HepG2 (cell line): ENCODE data around the gene CDKN2C. TPM values are rescaled to one million over a fixed set of nuclear protein-coding genes. Genes with fewer than 3 reads are reported as not detected.

Source experiments
- ARNT ChIP-seq: fragments of 450-650 bp; IDR thresholded peaks from 2 replicates; pipeline ENCODE4 v1.6.1; 2017
- CBX1 ChIP-seq: IDR thresholded peaks from one replicate; pipeline ENCODE4 v1.6.1; 2016; ENCODE audit warnings: antibody characterized with exemption, low read depth
- IRF2 ChIP-seq: IDR thresholded peaks from 2 replicates; pipeline ENCODE4 v1.6.1; 2018; ENCODE audit warnings: missing genetic modification reagents, missing compliant biosample characterization
- SETDB1 ChIP-seq: sonication (generic); formaldehyde crosslinking; IDR thresholded peaks from 2 replicates; pipeline ENCODE4 v1.5.1; 2020; ENCODE audit warnings: missing genetic modification reagents, mild to moderate bottlenecking, borderline replicate concordance
- SP140L ChIP-seq: sonication (generic); formaldehyde crosslinking; IDR thresholded peaks from 2 replicates; pipeline ENCODE4 v1.4.0; 2020; ENCODE audit warnings: missing genetic modification reagents, borderline replicate concordance
- STAT5B ChIP-seq: sonication (generic); formaldehyde crosslinking; IDR thresholded peaks from 2 replicates; pipeline ENCODE4 v1.4.0; 2020; ENCODE audit warnings: missing genetic modification reagents
- ZNF335 ChIP-seq: sonication (generic); formaldehyde crosslinking; IDR thresholded peaks from 2 replicates; pipeline ENCODE4 v1.4.0; 2020; ENCODE audit warnings: missing genetic modification reagents
- ZNF549 ChIP-seq: sonication (generic); formaldehyde crosslinking; IDR thresholded peaks from 2 replicates; pipeline ENCODE4 v1.5.0; 2020; ENCODE audit warnings: missing genetic modification reagents
- ZNF777 ChIP-seq: sonication (generic); formaldehyde crosslinking; IDR thresholded peaks from 2 replicates; pipeline ENCODE4 v1.4.0; 2020; ENCODE audit warnings: missing genetic modification reagents
- ZSCAN12 ChIP-seq: sonication (generic); formaldehyde crosslinking; IDR thresholded peaks from 2 replicates; pipeline ENCODE4 v1.9.0; 2021; ENCODE audit warnings: mild to moderate bottlenecking, missing genetic modification reagents
- ZSCAN22 ChIP-seq: sonication (generic); formaldehyde crosslinking; IDR thresholded peaks from 2 replicates; pipeline ENCODE4 v1.4.0; 2020; ENCODE audit warnings: mild to moderate bottlenecking, missing genetic modification reagents
- polyA plus RNA-seq, 8 experiments: library from polyadenylated mRNA; depleted of rRNA in 3 of 8; stranded (reverse) in 7 of 8; unstranded in 1 of 8; fragments of >200 nt; fragmentation: Illumina TruSeq in 4 of 8; extraction: Trizol in 4 of 8; gene quantifications; 2 replicates each; pipeline versions ENCODE4 v1.2.1 to v1.2.3, GENCODE V29; 2011 to 2016; ENCODE audit warnings: low read depth in 4 of 8, missing spikeins in 1 of 8, mixed read lengths in 1 of 8; ENCODE audit not compliant: insufficient read depth in 1 of 8
- total RNA-seq, 5 experiments: library from RNA; depleted of rRNA; stranded (reverse); fragments of >200 nt; fragmentation: Illumina TruSeq; extraction: Trizol; gene quantifications; 2 replicates each; pipeline ENCODE4 v1.2.3, GENCODE V29; 2016; ENCODE audit warnings: low read depth in 1 of 5
- TF ChIP-seq, protein P1 (sequence below): sonication (generic); formaldehyde crosslinking; IDR thresholded peaks from 2 replicates; pipeline ENCODE4 v1.4.0; 2020; ENCODE audit warnings: mild to moderate bottlenecking, missing genetic modification reagents
- TF ChIP-seq, protein P2 (sequence below): sonication (generic); formaldehyde crosslinking; conservative IDR thresholded peaks from 2 replicates; pipeline ENCODE4 v1.8.1; 2023; ENCODE audit warnings: missing genetic modification reagents
- TF ChIP-seq, protein P3 (sequence below): IDR thresholded peaks from 2 replicates; pipeline ENCODE4 v1.6.1; 2018; ENCODE audit warnings: missing genetic modification reagents, mild to moderate bottlenecking, missing compliant biosample characterization
- TF ChIP-seq, protein P4 (sequence below): sonication (generic); formaldehyde crosslinking; IDR thresholded peaks from 2 replicates; pipeline ENCODE4 v1.4.0; 2020; ENCODE audit warnings: missing genetic modification reagents
- TF ChIP-seq, protein P5 (sequence below): sonication (generic); formaldehyde crosslinking; IDR thresholded peaks from 2 replicates; pipeline ENCODE4 v1.8.0; 2022; ENCODE audit warnings: missing genetic modification reagents, mild to moderate bottlenecking, moderate library complexity, borderline replicate concordance
- TF ChIP-seq, protein P6 (sequence below): sonication (generic); formaldehyde crosslinking; IDR thresholded peaks from 2 replicates; pipeline ENCODE4 v1.8.1; 2023; ENCODE audit warnings: mild to moderate bottlenecking, moderate library complexity, missing genetic modification reagents

CDKN2C gene
- total and polyA plus RNA-seq, 2 of the 13 experiments (the other 11 are each of a cell fraction or from before 2014, with no cell fraction given): 7.8 to 13.7 TPM

DNA sequence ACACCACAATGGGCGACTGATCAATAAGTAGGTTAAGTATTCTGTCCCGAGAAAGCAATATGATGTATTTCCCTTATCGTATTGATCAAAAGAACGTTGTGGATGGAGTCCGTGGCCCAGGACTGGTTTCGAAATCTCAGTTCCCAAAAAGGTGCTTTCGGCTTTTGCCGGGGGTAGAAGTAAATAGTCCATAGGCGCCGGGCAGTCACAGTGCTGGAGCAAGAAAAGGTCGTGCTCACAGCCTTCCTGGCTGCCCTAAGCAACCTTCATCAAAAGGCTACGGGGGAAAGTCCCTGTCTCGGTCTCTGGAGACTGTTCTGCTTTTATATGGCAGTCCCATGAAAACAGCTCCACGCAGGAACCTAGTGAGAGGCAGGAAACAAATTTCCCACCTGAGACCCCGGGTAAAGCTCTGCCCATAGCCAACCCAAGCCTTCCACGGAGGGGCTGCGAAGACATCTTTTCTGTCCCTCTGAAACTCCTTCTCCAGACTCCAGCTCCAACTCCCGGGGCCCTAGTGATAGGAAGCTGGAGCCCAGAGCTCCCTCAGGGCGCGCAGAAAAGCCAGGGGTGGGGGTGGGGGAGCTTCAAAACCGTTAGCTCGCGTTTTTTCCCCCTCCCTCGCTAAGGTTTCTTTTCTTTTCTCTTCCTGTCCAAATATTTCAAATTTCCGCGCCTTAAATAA, 7.0 kb downstream of the CDKN2C start (continued):
- TF ChIP-seq, protein P1, sequence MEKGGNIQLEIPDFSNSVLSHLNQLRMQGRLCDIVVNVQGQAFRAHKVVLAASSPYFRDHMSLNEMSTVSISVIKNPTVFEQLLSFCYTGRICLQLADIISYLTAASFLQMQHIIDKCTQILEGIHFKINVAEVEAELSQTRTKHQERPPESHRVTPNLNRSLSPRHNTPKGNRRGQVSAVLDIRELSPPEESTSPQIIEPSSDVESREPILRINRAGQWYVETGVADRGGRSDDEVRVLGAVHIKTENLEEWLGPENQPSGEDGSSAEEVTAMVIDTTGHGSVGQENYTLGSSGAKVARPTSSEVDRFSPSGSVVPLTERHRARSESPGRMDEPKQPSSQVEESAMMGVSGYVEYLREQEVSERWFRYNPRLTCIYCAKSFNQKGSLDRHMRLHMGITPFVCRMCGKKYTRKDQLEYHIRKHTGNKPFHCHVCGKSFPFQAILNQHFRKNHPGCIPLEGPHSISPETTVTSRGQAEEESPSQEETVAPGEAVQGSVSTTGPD: no peak
- no peak for TF ChIP-seq ZNF549
- no peak for TF ChIP-seq ARNT
- no peak for TF ChIP-seq IRF2
- TF ChIP-seq ZSCAN12 (CRISPR knock-in tag): no peak
- TF ChIP-seq, protein P2, sequence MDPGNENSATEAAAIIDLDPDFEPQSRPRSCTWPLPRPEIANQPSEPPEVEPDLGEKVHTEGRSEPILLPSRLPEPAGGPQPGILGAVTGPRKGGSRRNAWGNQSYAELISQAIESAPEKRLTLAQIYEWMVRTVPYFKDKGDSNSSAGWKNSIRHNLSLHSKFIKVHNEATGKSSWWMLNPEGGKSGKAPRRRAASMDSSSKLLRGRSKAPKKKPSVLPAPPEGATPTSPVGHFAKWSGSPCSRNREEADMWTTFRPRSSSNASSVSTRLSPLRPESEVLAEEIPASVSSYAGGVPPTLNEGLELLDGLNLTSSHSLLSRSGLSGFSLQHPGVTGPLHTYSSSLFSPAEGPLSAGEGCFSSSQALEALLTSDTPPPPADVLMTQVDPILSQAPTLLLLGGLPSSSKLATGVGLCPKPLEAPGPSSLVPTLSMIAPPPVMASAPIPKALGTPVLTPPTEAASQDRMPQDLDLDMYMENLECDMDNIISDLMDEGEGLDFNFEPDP (CRISPR knock-in tag): 0 out of 2 replicates have a peak, but pooled peaks have one; percentile 64
- no peak for TF ChIP-seq CBX1
- TF ChIP-seq, protein P3, sequence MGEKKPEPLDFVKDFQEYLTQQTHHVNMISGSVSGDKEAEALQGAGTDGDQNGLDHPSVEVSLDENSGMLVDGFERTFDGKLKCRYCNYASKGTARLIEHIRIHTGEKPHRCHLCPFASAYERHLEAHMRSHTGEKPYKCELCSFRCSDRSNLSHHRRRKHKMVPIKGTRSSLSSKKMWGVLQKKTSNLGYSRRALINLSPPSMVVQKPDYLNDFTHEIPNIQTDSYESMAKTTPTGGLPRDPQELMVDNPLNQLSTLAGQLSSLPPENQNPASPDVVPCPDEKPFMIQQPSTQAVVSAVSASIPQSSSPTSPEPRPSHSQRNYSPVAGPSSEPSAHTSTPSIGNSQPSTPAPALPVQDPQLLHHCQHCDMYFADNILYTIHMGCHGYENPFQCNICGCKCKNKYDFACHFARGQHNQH (CRISPR knock-in tag): no peak
- no peak for TF ChIP-seq STAT5B
- TF ChIP-seq SP140L (CRISPR knock-in tag): no peak
- TF ChIP-seq ZNF777 (CRISPR knock-in tag): no peak
- TF ChIP-seq, protein P4, sequence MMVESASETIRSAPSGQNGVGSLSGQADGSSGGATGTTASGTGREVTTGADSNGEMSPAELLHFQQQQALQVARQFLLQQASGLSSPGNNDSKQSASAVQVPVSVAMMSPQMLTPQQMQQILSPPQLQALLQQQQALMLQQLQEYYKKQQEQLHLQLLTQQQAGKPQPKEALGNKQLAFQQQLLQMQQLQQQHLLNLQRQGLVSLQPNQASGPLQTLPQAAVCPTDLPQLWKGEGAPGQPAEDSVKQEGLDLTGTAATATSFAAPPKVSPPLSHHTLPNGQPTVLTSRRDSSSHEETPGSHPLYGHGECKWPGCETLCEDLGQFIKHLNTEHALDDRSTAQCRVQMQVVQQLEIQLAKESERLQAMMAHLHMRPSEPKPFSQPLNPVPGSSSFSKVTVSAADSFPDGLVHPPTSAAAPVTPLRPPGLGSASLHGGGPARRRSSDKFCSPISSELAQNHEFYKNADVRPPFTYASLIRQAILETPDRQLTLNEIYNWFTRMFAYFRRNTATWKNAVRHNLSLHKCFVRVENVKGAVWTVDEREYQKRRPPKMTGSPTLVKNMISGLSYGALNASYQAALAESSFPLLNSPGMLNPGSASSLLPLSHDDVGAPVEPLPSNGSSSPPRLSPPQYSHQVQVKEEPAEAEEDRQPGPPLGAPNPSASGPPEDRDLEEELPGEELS (CRISPR knock-in tag): 0 out of 2 replicates have a peak, but pooled peaks have one; percentile 29
- TF ChIP-seq ZSCAN22 (CRISPR knock-in tag): no peak
- TF ChIP-seq, protein P5, sequence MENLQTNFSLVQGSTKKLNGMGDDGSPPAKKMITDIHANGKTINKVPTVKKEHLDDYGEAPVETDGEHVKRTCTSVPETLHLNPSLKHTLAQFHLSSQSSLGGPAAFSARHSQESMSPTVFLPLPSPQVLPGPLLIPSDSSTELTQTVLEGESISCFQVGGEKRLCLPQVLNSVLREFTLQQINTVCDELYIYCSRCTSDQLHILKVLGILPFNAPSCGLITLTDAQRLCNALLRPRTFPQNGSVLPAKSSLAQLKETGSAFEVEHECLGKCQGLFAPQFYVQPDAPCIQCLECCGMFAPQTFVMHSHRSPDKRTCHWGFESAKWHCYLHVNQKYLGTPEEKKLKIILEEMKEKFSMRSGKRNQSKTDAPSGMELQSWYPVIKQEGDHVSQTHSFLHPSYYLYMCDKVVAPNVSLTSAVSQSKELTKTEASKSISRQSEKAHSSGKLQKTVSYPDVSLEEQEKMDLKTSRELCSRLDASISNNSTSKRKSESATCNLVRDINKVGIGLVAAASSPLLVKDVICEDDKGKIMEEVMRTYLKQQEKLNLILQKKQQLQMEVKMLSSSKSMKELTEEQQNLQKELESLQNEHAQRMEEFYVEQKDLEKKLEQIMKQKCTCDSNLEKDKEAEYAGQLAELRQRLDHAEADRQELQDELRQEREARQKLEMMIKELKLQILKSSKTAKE (CRISPR knock-in tag): no peak
- TF ChIP-seq, protein P6, sequence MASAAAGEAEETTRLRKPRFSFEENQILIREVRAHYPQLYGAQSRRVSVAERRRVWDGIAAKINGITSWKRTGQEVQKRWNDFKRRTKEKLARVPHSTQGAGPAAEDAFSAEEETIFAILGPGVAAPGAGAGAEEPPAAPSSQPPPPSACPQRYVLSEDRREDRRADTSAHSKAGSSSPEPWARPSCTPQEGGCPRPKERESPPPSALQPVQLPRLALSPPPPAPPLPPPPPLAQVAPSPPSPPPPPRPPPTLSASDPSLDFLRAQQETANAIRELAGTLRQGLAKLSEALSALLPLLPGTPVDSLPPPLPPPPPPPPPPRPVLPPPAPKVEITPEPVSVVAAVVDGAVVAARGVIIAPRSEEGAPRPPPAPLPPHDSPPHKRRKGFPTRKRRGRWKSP (CRISPR knock-in tag): no peak
- TF ChIP-seq ZNF335 (CRISPR knock-in tag): no peak
- no peak for TF ChIP-seq SETDB1
